Natural killer cell (primary cell): ENCODE results near the gene SLC29A4. TPM values are rescaled to one million over a fixed set of nuclear protein-coding genes. Genes with fewer than 3 reads are reported as not detected.

Experiments
- ATAC-seq, 3 donors: fragments of 150-1000 bp in 2 of 3; fragments of 200-7000 bp in 1 of 3; cut with Tn5 transposase; 1 replicate in 1 of 3; 2 replicates in 2 of 3; pipeline ENCODE4 v1.10.0; 2021; ENCODE audit warnings: mild to moderate bottlenecking in 2 of 3, moderate library complexity in 2 of 3
- DNase-seq, 2 donors: peaks; one replicate each; pipeline versions ENCODE4 v3.0.0 to v3.0.0-alpha.2; 2013 to 2021; ENCODE audit warnings: mixed read lengths in 1 of 2
- H3K27ac ChIP-seq: one replicate; pipeline ENCODE4 v1.5.1; 2013; ENCODE audit warnings: mild to moderate bottlenecking, low read length
- H3K27me3 ChIP-seq: one replicate; pipeline ENCODE4 v1.6.1; 2013; ENCODE audit warnings: low read length; ENCODE audit not compliant: control insufficient read depth, insufficient read depth
- H3K36me3 ChIP-seq: one replicate; pipeline ENCODE4 v1.6.1; 2013; ENCODE audit warnings: low read length; ENCODE audit not compliant: control insufficient read depth, insufficient read depth
- H3K4me1 ChIP-seq: one replicate; pipeline ENCODE4 v1.6.1; 2013; ENCODE audit warnings: low read length; ENCODE audit not compliant: control insufficient read depth, insufficient read depth
- H3K4me3 ChIP-seq: one replicate; pipeline ENCODE4 v1.5.1; 2013; ENCODE audit warnings: low read length
- H3K9me3 ChIP-seq: one replicate; pipeline ENCODE4 v1.6.1; 2013; ENCODE audit warnings: low read length; ENCODE audit not compliant: control insufficient read depth, insufficient read depth
- H3K27ac Mint-ChIP-seq, 2 donors: one replicate each; pipeline ENCODE4 v1.8.0; 2022; ENCODE audit warnings: mild to moderate bottlenecking in 2 of 2, mixed read lengths in 2 of 2, moderate library complexity in 1 of 2
- H3K27me3 Mint-ChIP-seq, 2 donors: one replicate each; pipeline ENCODE4 v1.8.0; 2022; ENCODE audit warnings: low read depth in 2 of 2, mixed read lengths in 2 of 2
- H3K36me3 Mint-ChIP-seq: one replicate; pipeline ENCODE4 v1.8.0; 2022; ENCODE audit warnings: mixed read lengths
- H3K4me1 Mint-ChIP-seq, 2 donors: one replicate each; pipeline ENCODE4 v1.8.0; 2022; ENCODE audit warnings: mixed read lengths in 2 of 2
- H3K4me3 Mint-ChIP-seq: one replicate; pipeline ENCODE4 v1.8.0; 2022; ENCODE audit warnings: mild to moderate bottlenecking, moderate library complexity, mixed read lengths
- H3K9me3 Mint-ChIP-seq, 2 donors: one replicate each; pipeline ENCODE4 v1.8.0; 2022; ENCODE audit warnings: mixed read lengths in 2 of 2
- WGBS: methylation state at CpG from one replicate; pipeline ENCODE4 v1.1.7; 2013; ENCODE audit warnings: missing lambda C conversion rate; ENCODE audit not compliant: insufficient coverage; 5-methylcytosine and 5-hydroxymethylcytosine counted together
- intact Hi-C: fragments of 100-400 bp; cut with micrococcal nuclease; formaldehyde crosslinking; loops from one replicate; pipeline ENCODE4 v1.14.2; 2022
- total RNA-seq, 4 donors: library from RNA; stranded (reverse); fragments of 120-200 nt in 1 of 4; gene quantifications; one replicate each; pipeline versions ENCODE4 v1.2.3 to v1.2.4, GENCODE V29; 2013 to 2022
- TF ChIP-seq, protein P1 (sequence below): fragments of 200-600 bp; IDR thresholded peaks from one replicate; pipeline ENCODE4 v1.8.0; 2022; ENCODE audit warnings: antibody characterized with exemption

The SLC29A4 gene, protein sequence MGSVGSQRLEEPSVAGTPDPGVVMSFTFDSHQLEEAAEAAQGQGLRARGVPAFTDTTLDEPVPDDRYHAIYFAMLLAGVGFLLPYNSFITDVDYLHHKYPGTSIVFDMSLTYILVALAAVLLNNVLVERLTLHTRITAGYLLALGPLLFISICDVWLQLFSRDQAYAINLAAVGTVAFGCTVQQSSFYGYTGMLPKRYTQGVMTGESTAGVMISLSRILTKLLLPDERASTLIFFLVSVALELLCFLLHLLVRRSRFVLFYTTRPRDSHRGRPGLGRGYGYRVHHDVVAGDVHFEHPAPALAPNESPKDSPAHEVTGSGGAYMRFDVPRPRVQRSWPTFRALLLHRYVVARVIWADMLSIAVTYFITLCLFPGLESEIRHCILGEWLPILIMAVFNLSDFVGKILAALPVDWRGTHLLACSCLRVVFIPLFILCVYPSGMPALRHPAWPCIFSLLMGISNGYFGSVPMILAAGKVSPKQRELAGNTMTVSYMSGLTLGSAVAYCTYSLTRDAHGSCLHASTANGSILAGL
- under 1 TPM; 0.16 to 0.95 (median 0.40) TPM for total RNA-seq
- 0.29 TPM for total RNA-seq (2013)

DNA sequence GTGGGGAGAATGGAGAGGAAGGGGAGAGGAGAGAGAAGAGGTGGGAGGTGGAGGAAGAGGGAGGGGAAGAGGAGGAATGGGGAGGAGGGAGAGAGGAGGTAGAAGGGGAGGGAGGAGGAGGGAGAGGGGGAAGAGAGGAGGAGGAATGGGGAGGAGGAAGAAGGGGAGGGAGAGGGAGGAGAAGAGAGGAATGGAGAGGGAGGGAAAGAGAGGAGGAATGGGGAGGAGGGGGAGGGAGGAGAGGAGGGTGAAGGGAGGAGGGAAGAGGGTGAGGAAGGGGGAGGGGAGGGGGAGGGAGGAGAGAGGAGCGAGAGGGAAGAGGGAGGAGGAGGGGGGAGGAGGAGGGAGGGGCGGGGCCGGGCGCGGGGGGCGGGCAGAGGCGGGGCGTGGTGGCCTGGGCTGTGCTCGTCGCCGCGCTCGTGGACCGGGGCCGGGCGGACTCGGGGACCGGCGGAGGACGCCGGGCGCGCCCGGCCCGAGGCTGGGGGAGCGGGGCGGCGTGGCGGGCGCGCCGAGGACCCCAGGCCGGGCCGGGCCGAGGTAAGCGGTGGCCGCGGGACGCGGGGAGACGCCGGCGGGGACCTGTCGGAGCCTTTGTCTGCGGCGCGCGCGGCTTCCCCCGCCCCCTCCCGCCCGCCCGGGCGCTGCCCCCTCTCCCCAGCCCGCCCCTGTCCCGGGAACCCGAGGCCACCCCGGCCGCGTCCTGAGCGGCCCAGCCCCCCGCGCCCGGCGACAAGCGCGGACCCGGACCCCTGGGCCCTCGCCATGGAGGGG, at the start of gene SLC29A4:
Gene SLC29A4 (plus strand): TSS at position 401 of the 774 bp plus-strand sequence. CDS start 4,874 bp downstream, outside the sequence.
- no peak within 1 kb of the TSS for H3K27ac ChIP-seq
- intact Hi-C loops, result no loop called here
- TF ChIP-seq, protein P1, sequence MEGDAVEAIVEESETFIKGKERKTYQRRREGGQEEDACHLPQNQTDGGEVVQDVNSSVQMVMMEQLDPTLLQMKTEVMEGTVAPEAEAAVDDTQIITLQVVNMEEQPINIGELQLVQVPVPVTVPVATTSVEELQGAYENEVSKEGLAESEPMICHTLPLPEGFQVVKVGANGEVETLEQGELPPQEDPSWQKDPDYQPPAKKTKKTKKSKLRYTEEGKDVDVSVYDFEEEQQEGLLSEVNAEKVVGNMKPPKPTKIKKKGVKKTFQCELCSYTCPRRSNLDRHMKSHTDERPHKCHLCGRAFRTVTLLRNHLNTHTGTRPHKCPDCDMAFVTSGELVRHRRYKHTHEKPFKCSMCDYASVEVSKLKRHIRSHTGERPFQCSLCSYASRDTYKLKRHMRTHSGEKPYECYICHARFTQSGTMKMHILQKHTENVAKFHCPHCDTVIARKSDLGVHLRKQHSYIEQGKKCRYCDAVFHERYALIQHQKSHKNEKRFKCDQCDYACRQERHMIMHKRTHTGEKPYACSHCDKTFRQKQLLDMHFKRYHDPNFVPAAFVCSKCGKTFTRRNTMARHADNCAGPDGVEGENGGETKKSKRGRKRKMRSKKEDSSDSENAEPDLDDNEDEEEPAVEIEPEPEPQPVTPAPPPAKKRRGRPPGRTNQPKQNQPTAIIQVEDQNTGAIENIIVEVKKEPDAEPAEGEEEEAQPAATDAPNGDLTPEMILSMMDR, result no peak
- Mint-ChIP-seq H3K4me1 (no peaks in the 10 kb centered on the region), H3K4me3 (no peak within 1 kb of the TSS), H3K9me3 (no peaks in the 10 kb centered on the region), H3K27ac (no peak within 1 kb of the TSS), H3K36me3 (no peaks in the 10 kb centered on the region), H3K27me3 (peaks cover 0 to 12% of the 10 kb centered on the region in 2 donors)
- H3K27me3 ChIP-seq, result peaks cover 12% of the 10 kb centered on the region
- no peaks in the 10 kb centered on the region for H3K9me3 ChIP-seq
- DNase-seq (peak in 1 of 2 donors; percentile 29), ATAC-seq (peak; percentile 50 to 79 (median 79))
- no peak within 1 kb of the TSS for H3K4me3 ChIP-seq
- under 1% methylated on average over 66 of the region's 69 CpGs for WGBS
- H3K36me3 ChIP-seq, result no peaks in the 10 kb centered on the region
- peaks cover 7% of the 10 kb centered on the region for H3K4me1 ChIP-seq

DNA sequence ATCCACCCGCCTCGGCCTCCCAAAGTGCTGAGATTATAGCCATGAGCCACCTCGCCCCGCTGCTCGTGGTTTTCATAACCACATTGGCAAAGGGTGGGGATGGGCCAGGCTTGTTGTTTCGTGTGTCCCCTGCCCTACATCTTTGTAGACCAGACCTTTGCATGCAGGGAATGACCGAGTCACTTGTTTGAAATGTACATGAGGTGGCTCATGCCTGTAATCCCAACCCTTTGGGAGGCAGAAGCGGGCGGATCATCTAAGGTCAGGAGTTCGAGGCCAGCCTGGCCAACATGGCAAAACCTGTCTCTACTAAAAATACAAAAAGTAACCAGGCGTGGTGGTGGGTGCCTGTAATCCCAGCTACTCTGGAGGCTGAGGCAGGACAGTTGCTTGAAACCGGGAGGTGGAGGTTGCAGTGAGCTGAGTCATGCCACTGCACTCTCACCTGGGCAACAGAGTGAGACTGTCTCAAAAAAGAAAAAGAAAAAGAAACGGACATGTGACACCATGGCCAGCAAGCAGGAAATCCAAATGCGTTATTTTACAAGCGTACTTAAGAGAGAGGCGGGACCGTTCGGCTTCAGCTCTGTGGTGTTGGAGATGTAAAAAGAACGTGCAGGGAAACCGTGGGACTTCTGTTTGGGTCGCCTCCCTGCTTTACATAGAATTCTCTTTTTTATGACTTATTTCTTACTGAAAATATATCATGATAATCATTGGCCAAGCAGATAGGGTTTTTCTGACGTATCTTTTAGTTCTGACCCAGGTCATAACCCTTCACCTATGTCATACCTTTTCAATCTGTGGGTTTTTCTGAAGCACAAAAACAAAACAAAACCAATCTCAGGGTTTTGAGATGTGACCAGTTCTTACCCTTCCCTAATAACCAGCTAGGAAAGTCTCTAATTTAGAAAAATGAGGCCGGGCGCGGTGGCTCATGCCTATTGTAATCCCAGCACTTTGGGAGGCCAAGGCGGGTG, 47.6 kb upstream of the SLC29A4 start:
- Mint-ChIP-seq H3K4me3 (no peak overlapping the region), H3K4me1 (peaks cover 17 to 21% of the 10 kb centered on the region in 2 donors), H3K36me3 (peaks cover 16% of the 10 kb centered on the region), H3K9me3 (no peaks in the 10 kb centered on the region), H3K27me3 (peaks cover 0 to 7% of the 10 kb centered on the region in 2 donors), H3K27ac (no peak overlapping the region)
- TF ChIP-seq, protein P1, result no peak
- Histone ChIP-seq H3K9me3 (no peaks in the 10 kb centered on the region), H3K4me1 (peaks cover 47% of the 10 kb centered on the region), H3K27me3 (no peaks in the 10 kb centered on the region), H3K4me3 (no peak overlapping the region), H3K36me3 (peaks cover 17% of the 10 kb centered on the region), H3K27ac (no peak overlapping the region)
- WGBS, result 45% methylated on average over 23 of the region's 26 CpGs
- ATAC-seq (peak in 2 of 3 donors; percentile 26 to 29), DNase-seq (no peak)
- intact Hi-C loops, result no loop called here

DNA sequence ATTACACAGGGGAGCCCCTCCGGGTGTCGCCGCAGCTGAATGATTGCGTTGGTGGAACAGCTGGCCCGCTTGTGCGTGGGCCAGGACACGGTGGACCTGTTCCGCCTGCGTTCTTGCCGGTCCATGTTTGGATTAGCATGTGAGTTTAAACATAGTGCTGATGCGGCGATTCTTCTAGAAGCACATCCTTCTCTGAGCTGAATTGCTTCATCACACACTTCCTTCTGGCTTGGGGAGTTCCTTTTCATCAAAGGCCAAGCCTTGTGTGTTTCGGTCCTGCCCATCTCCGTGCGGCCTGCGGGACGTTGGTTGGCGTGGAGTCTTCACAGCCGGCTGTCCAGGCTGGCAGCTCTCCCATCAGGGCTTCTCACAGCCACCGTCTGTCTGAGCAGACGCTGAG, 45.5 kb upstream of the SLC29A4 start:
- no peaks in the 10 kb centered on the region for H3K36me3 Mint-ChIP-seq
- H3K9me3 ChIP-seq, result no peaks in the 10 kb centered on the region
- H3K27ac Mint-ChIP-seq, result no peak overlapping the region
- H3K4me1 ChIP-seq, result peaks cover 42% of the 10 kb centered on the region
- WGBS, result 37% methylated on average over 21 of the region's 21 CpGs
- no peak overlapping the region for H3K27ac ChIP-seq
- H3K4me3 ChIP-seq, result no peak overlapping the region
- intact Hi-C loops, result no loop called here
- no peak for DNase-seq
- TF ChIP-seq, protein P1, result no peak
- peaks cover 4 to 17% of the 10 kb centered on the region in 2 donors for H3K27me3 Mint-ChIP-seq
- H3K27me3 ChIP-seq, result peaks cover 3% of the 10 kb centered on the region
- no peak for ATAC-seq
- H3K36me3 ChIP-seq, result peaks cover 2% of the 10 kb centered on the region
- no peak overlapping the region for H3K4me3 Mint-ChIP-seq
- no peaks in the 10 kb centered on the region for H3K9me3 Mint-ChIP-seq
- H3K4me1 Mint-ChIP-seq, result peaks cover 14 to 18% of the 10 kb centered on the region in 2 donors
